Activated gamma-delta T cell (primary cell): ENCODE results near the gene MAFF.
"Not testable (repeated sequence)": the region's sequence is repeated elsewhere in the genome, so short reads cannot be mapped to it uniquely, and the experiment has no call there.

Experiments used
- DNase-seq: peaks from one replicate; lab custom pipeline; 2025; lab: John Stamatoyannopoulos, UW
- total RNA-seq, 2 donors: gene quantifications; one replicate each; lab custom pipeline; 2026; lab: John Stamatoyannopoulos, UW

The MAFF gene
- 25.9 to 35.1 reads per million in 2 donors for total RNA-seq

DNA sequence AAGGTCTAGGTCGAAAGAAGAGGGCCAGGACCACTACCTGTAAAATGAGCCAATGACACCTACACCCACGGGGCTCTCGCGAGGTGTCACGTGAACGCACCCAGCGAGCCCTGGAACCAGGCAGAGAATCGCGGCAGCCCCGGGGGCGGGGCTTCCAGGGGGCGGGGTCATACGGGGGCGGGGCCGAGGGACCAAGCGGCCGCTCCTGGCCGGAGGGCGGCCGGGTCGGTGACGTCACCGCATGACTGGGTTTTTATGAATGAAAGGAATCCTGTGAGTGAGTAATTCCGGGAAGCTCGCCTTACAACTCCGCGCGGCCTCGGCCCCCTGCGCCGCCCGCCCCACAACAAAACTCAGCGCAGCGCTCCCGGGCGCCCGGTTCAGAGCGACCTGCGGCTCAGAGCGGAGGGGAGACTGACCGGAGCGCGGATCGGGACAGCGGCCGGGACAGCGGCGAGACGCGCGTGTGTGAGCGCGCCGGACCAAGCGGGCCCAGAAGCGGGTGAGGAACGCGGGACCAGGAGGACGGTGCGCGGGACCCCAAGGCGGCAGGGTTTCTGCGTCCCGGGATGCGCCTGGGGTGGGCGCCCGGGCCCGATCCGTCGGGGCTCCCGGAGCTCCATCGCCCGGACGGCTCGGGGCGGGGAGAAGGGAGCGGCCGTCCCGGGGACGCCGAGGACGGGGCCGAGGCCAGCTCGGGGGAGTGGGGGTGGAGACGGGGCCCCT lies at the start of gene MAFF:
TSS of gene MAFF (plus strand) at position 284 of the 726 bp plus-strand sequence. CDS start 11,860 bp downstream, outside the sequence.
- peak; percentile 92 for DNase-seq

DNA sequence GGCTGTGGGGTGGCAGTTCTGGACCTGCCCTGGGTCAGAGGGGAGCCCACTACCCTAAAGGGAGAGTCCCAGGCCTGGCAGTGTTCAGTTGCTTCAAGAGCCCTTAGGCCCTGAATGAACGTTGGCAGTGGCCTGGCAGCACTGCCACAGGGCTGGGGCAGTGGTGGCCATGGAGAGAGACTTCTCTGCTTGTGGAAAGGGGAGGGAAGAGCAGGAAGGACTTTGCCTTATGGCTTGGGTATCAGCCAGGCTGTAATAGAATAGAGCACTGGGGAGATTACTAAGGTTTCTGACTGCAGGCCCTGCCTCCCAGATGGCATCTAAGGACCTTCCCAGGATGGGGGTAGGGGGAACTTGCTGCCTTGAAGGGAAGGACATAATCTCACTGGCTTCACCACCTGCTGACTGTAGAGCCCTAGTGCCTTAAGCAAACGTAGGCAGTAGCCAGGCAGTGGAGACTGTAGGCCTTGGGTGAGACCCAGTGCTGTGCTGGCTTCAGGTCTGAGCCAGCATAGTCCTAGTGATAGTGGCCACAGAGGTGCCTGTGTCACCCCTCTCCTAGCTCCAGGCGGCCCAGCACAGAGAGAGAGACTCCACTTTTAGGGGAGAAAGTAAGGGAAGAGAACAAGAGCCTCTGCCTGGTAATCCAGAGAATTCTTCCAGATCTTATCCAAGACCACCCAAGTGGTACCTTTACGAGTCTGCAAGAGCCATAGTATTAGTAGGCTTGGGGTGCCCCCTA lies 47.8 kb upstream of the MAFF start:
- no peak for DNase-seq

DNA sequence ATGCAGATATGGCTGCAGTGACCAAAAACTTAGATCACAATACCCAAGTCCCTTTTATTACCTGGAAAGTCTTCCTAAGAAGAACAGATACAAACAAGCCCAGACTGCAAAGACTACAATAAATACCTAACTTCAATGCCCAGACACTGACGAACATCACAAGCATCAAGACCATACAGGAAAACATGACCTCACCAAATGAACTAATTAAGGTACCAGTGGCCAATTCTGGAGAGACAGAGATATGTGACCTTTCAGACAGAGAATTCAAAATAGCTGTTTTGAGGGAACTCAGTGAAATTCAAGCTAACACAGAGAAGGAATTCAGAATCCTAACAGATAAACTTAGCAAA lies 47.3 kb upstream of the MAFF start:
- not testable (repeated sequence) for DNase-seq

DNA sequence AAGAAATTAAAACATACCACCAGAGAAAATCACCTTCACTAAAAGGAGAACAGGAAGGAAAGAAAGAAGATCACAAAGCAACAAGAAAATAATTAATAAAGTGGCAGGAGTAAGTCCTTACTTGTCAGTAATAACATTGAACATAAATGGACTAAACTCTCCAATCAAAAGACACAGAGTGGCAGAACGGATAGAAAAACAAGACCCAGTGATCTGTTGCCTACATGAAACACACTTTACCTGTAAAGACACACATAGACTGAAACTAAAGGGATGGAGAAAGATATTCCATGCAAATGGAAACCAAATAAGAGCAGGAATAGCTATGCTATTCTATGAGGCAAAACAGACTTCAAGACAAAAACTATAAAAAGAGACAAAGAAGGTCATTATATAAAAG lies 46.1 kb upstream of the MAFF start:
- no peak for DNase-seq

DNA sequence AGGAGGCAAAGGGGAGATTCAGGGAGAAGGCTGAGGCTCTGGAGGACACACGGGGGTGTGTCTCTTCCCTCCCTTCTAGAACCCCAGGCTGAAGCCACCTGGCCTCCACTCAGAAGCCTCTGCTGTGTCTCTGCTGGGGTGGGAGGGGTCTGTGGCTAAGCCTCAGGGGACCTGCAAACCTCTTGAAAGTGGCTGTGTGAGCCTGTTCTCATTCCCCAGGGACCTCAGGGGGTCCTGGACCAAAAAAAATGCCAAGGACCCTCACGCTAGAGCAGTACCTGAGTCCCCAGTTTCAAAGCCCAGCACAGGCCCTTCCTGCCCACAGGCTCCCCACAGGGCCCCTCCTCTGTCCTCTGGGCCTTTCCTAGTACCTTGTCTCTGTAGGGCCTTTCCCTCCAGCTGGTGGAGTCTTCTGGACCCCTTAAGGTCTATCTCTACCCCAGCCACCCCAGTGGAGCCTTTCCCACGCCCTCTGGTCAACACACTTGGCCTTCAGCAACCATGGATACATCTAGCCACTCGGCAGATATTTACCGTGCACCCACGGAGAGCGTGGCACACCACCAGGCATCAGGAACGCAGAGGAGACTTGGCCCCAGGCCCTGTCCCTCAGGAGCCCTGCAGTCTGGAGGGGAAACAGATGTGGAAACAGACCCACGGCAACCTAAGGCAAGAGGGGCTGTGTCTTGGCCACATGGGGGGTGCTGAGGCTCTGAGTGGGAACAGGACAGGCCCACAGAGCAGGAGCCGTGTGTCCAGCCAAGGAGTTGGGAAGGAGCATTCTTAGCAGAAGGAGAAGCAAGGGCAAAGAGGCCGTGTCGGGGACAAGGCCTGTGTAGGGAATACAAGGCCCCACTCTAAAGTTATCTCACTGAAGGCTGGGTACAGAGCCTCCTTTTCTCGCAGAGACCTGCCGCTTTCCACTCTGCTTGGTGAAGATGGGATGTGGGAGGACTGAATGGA lies 38.6 kb upstream of the MAFF start:
- DNase-seq: no peak

DNA sequence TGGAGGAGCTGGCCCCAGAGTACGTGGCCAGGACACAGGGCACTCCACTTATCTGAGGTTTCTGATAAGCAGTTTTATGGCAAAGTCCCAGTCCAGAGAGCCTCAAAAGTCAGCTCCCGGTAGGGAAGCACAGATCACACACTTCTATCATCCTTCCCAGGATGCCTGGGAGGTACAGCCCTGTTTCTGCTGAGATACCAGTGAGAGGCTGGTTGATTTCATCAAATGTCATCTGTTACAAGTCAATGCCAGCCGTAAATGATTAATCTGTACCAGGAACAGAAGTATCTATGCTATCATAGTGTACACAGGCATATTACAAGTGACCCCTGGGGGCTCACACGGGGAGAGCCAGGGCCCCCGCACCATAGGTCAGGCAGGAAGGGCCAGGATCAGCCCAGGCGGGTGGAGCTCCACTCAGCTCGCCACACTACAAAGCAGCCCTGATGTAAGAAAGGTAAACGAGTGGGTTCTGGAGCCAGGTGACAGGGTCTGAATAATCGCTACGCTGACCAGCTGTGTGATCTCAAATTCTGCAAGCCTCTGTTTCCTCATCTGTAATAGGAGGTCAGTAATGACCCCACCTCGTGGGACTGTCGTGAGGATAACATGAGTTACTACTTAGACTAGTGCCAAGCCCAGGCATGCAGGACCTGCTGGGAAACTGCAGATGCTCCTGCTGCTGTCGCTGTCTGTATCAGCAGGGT lies 37.8 kb upstream of the MAFF start:
- DNase-seq: no peak

DNA sequence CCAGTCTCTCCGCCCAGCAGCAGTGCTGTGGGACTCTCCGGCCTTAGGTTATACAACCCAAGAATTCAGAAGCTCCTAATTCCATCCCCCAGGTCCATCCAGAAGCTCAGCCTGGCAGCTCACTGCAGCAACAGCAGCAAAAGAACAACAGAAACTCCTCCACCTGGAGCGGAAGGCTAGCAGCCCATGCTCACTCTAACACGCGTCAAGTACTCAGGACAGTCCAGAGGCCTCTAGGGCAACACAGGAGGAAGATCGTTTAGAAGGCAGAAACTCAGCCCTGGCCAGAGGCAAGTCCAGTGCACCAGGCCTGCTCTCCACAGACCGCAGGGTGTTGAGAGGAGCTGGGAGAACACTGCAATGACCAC lies 37.3 kb upstream of the MAFF start:
- no peak for DNase-seq

DNA sequence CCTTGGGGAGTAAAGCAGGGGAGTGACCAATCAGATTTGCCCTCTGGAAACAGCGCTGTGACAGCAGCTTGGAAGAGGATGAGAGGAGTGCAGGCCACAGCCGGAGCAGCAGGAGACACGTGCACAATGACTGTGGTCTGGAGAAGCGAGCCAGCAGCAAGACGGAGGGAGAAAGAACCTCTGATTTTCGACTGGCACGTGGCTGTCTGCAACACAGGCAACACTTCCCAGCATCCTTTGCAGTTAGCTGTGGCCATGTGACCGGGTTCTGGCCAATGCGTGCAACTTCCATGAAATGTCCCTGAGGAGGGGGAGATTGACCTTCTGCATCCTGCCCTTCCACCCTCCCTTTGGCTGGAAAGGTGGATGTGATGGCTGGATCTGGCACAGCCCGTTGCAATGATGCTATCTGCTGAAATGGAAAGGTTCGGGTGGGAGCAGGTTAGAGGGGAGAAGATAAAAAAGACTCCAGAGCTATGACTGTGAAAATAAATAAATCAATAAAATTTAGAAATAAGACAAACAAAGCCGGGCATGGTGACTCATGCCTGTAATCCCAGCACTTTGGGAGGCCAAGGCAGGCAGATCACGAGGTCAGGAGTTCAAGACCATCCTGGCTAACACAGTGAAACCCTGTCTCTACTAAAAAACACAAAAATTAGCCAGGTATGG lies 35.7 kb upstream of the MAFF start:
- DNase-seq: no peak

DNA sequence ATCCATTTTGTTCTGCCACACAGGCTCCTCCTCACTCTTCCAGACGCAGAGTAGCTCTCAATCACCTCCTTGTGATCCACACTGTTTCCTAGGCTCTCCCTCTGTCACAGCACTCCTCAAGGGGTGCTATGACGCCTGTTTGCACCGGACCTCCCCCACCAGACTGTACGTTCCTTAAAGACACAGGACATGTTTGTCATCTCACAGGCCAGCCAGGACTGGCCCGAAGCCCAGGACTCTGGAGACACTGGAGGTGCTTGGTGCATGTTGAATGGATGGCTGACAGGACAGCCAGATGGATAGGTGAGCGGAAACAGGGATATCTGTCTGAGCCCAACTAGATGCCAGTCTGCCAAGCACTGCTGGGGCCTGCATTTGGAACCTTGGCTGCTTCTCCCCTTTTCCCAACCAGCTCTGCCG lies 33.8 kb upstream of the MAFF start:
- no peak for DNase-seq

DNA sequence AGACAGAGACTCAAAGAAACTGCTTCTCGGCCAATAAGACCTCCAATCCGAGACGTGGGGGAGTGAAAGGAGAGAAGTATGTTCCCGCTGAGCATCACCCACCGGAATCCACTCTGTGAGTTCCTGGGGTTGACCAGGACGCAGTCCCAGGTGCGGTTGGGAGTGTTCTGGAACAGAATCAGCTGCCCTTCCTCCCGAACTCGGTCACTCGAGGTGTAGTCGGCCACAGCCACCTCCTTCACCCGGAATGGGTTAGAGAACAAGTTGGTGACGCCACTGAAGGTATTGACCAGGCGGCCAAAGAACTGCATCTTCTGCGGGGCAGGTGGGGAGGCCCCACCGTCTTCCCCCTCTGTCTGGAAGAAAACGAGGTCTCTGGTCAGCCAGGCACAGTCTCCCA lies 32.7 kb upstream of the MAFF start:
- no peak for DNase-seq

DNA sequence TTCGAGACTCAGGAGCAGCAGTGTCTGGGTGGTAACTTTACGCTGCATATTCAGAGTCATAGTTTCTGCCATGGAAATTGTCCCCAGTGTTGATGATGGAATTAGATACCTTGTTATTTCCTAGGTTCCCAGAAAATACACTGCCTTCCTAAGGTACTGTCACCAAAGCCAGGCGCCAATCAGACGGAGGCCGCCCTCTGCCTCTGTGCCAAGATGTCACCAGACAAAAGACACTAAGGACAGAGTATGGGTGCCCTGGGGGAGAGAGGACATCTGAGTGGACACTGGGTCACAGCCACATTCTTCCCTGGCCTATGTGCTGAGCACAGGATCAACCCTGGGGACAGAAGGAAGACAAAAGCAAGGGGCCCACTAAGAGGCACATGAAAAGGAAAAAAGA lies 31.3 kb upstream of the MAFF start:
- DNase-seq: no peak

DNA sequence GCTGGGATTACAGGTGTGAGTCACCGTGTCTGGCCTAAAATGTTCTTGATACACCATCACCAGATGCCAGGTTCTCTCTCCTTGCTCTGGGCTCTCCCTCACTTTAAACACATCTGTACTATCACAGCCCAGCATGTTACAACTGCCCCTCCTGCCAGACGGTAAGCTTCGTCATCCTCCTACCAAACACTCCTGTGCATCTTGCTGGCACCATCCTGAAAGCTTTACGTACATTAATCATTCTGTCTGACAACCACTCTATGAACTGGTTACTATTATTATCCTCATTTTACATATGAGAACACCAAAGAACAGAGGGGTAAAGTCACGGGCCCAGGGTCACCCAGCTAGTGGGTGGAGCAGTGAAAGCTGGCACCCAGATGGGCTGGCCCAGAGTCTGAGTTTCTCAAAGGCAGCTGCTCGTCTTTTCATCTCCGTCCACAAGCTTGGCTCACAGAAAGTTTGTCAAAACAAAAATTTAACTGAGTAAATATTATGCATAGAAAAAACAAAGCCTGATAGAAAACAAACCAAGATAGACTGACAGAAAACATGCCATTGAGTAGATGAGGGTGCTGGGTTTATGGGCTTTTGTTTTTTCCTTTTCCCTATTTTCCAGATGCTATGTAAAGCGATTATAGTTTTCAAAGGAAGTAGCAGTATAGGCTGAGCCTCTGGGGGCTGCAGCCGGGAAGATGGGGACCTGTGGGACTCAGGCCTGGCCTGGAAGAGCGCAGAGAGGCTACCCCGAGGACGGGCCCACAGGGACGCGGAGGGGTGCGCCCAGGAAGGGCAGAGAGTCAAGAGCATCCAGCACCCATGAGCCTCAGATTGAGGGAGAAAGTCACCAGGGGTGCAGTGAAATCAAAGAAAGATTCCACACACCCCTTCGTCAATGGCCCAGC lies 29.6 kb upstream of the MAFF start:
- DNase-seq: no peak

DNA sequence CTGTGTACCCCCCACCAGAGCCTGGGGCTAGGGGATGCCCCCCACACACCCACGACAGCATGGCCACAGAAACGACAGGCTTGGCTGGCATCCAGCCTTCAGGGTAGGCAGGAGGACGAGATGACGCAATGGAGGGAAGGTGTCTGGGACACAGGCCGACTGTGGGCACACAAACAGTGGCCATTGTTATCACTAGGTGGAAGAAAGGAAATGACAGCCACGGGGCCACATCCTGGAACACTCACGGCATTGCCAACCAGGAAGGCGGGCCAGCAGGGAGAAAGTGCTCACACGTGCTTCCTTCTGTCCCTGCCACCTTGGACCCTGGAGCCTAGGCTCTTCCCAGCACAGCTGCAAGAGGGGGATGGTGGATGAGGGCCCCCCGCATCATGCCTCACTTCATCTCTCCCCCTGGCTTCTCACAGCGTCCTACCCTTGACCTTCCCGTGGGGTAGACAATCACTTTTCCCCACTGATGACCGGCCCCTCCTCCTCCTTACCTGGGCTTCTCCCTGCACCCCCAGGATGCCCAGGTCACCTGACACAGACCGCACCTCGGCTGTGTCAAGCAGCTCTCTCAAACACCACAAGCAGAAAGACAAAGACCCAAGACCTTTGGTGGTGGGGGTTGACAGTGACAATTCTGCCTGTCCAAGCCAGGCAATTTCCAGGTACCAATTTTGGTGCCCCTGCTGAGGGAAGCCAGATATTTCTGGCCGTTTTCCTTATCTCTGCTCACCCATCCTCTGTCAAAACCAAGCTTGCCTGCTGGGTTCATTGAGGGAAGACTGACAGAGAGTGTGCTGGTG lies 28.8 kb upstream of the MAFF start:
- peak; percentile 53 for DNase-seq

DNA sequence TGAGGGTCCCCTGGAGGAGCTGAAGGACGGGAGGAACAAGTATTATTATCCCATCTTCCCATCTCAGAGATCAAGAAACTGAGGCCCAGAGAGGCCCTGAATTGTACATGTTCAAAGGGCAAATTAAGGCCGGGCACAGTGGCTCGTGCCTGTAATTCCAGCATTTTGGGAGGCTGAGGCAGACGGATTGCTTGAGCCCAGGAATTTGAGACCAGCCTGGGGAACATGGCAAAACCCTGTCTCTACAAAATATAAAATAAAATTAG lies 28.2 kb upstream of the MAFF start:
- no peak for DNase-seq

DNA sequence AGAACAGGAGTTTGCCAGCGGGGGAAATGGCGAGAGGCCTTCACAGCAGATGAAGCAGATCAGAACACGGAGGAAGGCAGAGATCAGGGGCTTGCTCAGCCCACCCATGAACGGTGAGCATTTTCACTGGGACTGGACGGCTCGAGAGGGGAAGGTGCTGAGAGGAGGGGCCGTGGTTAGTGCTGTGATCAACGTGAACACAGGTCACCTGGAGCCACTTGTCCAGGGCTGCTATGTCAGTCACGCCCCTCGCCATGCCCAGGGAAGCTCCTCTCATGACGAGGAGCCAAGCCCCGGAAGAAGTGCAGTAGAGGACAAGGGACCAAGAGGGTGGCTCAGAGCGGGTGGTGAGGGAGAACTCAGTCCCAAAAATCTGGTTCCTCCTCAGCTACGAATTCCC lies 27.2 kb upstream of the MAFF start:
- no peak for DNase-seq

DNA sequence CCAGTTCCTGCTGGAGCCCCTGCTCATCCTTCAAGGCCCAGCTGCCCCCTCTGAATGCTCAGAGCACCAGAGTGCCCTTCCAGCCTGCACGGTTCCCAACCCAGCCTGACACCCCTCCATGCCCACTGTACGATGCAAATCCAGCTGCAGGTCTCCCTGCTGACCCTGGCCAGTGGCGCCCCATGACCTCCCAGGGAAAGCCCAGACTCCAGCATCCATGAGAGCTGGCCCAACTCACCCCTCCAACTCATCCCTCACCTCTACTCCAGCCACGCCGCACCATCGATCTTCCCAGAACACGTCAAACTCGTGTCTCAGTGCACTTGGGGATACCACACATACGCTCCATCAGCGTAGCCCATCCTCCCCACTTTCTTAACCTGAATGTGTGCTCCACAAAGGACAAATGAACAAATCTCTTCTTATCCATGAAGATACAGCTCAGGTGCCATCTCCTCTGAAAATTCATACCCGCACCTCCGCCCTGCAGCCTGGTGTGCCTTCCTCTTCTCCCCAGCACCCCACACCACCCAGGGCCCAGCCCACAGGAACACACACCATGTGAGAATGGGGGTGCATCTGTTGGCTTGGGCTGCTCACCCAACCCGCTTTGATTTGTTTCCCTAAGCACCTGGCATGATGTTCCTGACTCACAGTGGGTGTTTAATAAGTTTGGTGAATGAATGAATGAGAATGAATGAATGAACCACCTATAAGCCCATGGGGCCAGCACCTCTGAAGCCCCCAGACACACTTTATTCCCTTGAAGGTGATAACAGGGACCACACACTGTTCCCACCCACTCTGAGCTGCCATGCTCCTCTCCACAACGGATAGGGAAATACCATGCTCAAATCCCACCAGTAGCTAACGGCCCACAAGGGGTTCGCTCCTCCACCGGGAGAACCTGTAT lies 26.3 kb upstream of the MAFF start:
- no peak for DNase-seq

DNA sequence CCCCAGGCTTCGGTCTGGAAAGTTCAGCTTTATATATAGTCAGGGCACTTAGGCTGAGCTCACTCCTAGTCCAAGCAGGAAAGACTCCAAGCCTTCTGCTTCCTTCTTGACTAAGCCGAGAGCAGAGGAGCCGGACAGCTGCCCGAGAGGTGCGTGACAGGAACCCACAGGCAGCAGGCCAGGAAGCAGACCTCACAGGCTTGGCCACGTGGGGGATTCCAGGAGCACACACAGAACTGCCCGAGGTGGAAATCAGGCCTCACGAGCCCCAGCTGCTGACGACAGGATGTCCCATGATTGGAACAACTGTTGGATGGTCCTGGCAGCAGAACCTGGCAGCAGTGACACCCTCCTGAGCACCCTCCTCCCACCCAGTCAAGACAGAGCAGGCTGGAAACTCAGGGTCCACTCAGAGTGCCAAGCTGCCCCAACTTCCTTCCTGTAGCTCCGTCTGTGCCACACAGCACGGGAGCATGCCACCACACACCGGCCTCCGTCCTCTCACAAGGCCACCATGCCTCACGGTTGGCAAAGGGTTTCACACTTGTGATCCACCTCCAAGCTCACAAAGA lies 25.5 kb upstream of the MAFF start:
- DNase-seq: peak; percentile 31

DNA sequence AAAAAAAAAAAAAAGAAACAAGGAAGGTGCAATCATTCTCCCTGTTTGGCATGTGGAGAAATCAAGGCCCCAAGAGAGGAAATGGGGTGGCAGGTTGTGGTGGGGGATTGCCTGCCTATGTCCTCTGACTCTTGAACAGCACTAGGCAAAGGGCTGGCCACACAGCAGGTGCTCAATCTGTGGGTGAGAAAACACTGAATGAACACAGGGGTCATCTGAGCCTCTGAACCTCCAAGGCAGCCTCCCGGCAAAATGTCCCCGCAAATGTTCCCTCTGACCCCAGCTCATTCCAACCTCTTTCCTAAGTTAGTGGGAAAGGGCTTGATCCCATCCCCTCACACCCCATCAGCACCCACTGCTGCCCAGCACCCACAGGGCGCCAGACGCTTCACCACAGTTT lies 24.8 kb upstream of the MAFF start:
- DNase-seq: peak; percentile 20
